HepG2 (cell line): ENCODE data around the gene RGS19. TPM values are rescaled to one million over a fixed set of nuclear protein-coding genes. Genes with fewer than 3 reads are reported as not detected.

Experiments
- DNMT3B ChIP-seq: conservative IDR thresholded peaks from 2 replicates; pipeline ENCODE4 v1.6.1; 2016; ENCODE audit warnings: missing biosample characterization, control low read depth
- JUNB ChIP-seq: sonication (generic); formaldehyde crosslinking; IDR thresholded peaks from 2 replicates; pipeline ENCODE4 v1.8.0; 2022; ENCODE audit warnings: missing genetic modification reagents, mild to moderate bottlenecking, borderline replicate concordance
- JUND ChIP-seq: sonication (generic); formaldehyde crosslinking; IDR thresholded peaks from 2 replicates; pipeline ENCODE4 v1.8.0; 2022; ENCODE audit warnings: mild to moderate bottlenecking, missing genetic modification reagents
- MAFG ChIP-seq: sonication (generic); formaldehyde crosslinking; IDR thresholded peaks from 2 replicates; pipeline ENCODE4 v1.5.1; 2020; ENCODE audit warnings: mild to moderate bottlenecking, missing genetic modification reagents
- MZF1 ChIP-seq: sonication (generic); formaldehyde crosslinking; IDR thresholded peaks from 2 replicates; pipeline ENCODE4 v1.8.1; 2023; ENCODE audit warnings: mild to moderate bottlenecking, missing genetic modification reagents, borderline replicate concordance
- PHB2 ChIP-seq: fragments of 450-650 bp; IDR thresholded peaks from 2 replicates; pipeline ENCODE4 v1.6.1; 2018; ENCODE audit not compliant: partially characterized antibody
- PTBP1 ChIP-seq: fragments of 200-400 bp; formaldehyde crosslinking; IDR thresholded peaks from 2 replicates; pipeline ENCODE4 v1.6.1; 2018; ENCODE audit warnings: low read length, low read depth; ENCODE audit not compliant: poor library complexity, severe bottlenecking
- SNAI1 ChIP-seq: sonication (generic); formaldehyde crosslinking; IDR thresholded peaks from 2 replicates; pipeline ENCODE4 v1.5.0; 2020; ENCODE audit warnings: mild to moderate bottlenecking, missing genetic modification reagents, borderline replicate concordance
- SSRP1 ChIP-seq: IDR thresholded peaks from 2 replicates; pipeline ENCODE4 v1.6.1; 2016; ENCODE audit warnings: control low read depth
- ZFAT ChIP-seq: sonication (generic); formaldehyde crosslinking; conservative IDR thresholded peaks from 2 replicates; pipeline ENCODE4 v1.8.1; 2023; ENCODE audit warnings: missing genetic modification reagents, inconsistent platforms
- ZNF101 ChIP-seq: sonication (generic); formaldehyde crosslinking; IDR thresholded peaks from 2 replicates; pipeline ENCODE4 v1.4.0; 2020; ENCODE audit warnings: mild to moderate bottlenecking, low read depth, missing genetic modification reagents, borderline replicate concordance
- ZNF124 ChIP-seq: sonication (generic); formaldehyde crosslinking; IDR thresholded peaks from 2 replicates; pipeline ENCODE4 v1.4.0; 2020; ENCODE audit warnings: missing genetic modification reagents
- ZNF441 ChIP-seq: sonication (generic); formaldehyde crosslinking; IDR thresholded peaks from 2 replicates; pipeline ENCODE4 v1.7.0; 2021; ENCODE audit warnings: missing genetic modification reagents, borderline replicate concordance
- ZNF792 ChIP-seq: IDR thresholded peaks from 2 replicates; pipeline ENCODE4 v1.6.1; 2016
- ZSCAN20 ChIP-seq: sonication (generic); formaldehyde crosslinking; IDR thresholded peaks from 2 replicates; pipeline ENCODE4 v1.4.0; 2020; ENCODE audit warnings: missing genetic modification reagents, mild to moderate bottlenecking, borderline replicate concordance
- polyA plus RNA-seq, 8 experiments: library from polyadenylated mRNA; depleted of rRNA in 3 of 8; stranded (reverse) in 7 of 8; unstranded in 1 of 8; fragments of >200 nt; fragmentation: Illumina TruSeq in 4 of 8; extraction: Trizol in 4 of 8; gene quantifications; 2 replicates each; pipeline versions ENCODE4 v1.2.1 to v1.2.3, GENCODE V29; 2011 to 2016; ENCODE audit warnings: low read depth in 4 of 8, missing spikeins in 1 of 8, mixed read lengths in 1 of 8; ENCODE audit not compliant: insufficient read depth in 1 of 8
- total RNA-seq, 5 experiments: library from RNA; depleted of rRNA; stranded (reverse); fragments of >200 nt; fragmentation: Illumina TruSeq; extraction: Trizol; gene quantifications; 2 replicates each; pipeline ENCODE4 v1.2.3, GENCODE V29; 2016; ENCODE audit warnings: low read depth in 1 of 5
- TF ChIP-seq, protein P1 (sequence below): sonication (generic); formaldehyde crosslinking; IDR thresholded peaks from 2 replicates; pipeline ENCODE4 v1.9.0; 2022; ENCODE audit warnings: low read depth, missing genetic modification reagents
- TF ChIP-seq, protein P2 (sequence below): sonication (generic); formaldehyde crosslinking; IDR thresholded peaks from 2 replicates; pipeline ENCODE4 v1.4.0; 2020; ENCODE audit warnings: missing genetic modification reagents
- TF ChIP-seq, protein P3 (sequence below): sonication (generic); formaldehyde crosslinking; conservative IDR thresholded peaks from 2 replicates; pipeline ENCODE4 v1.8.0; 2022; ENCODE audit warnings: mild to moderate bottlenecking, moderate library complexity, missing genetic modification reagents
- TF ChIP-seq, protein P4 (sequence below): sonication (generic); formaldehyde crosslinking; IDR thresholded peaks from 2 replicates; pipeline ENCODE4 v1.9.0; 2021; ENCODE audit warnings: missing genetic modification reagents, borderline replicate concordance

The RGS19 gene
- total and polyA plus RNA-seq, 2 of the 13 experiments (the other 11 are each of a cell fraction or from before 2014, with no cell fraction given): 10.7 to 11.9 TPM

DNA sequence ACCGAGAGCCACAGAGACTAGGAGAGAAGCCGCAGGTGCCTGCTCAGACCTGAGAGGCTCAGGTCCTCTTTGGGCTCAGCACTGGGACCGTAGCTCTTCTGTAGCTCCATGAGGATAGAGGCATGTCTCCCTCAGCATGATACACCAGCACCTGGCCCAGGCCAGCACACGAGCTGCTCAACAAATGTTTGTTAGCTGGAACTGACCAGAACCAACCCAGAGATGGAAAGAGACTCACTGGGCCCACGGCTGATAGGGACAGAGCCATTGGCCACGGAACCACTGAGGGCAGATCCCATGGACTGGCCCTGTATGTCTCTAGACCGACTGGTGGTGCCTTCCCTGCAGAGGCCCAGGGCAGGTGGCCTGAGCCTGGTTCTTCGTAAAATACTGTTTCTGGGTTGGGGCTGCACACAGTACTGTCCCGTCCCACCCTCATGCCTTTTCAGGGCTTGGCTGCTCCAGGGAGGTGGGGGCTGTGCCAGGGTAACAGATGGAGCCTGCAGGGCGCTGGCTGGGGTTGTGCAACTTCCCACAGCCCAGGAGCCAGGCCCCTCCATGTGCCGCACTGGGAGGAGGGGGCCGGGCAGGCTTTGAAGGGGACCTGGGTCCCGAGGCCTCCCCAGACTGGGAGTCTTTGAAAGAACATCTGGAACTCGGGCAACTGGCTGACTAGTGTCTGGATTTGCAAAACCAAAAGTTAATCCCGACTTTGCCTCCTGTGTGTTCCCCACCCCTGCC, 38.1 kb downstream of the RGS19 start (continued):
- TF ChIP-seq MAFG (CRISPR knock-in tag): no peak
- 0 out of 2 replicates have a peak, but pooled peaks have one; percentile 37 for TF ChIP-seq ZNF441 (CRISPR knock-in tag)
- no peak for TF ChIP-seq ZNF792
- TF ChIP-seq, protein P1, sequence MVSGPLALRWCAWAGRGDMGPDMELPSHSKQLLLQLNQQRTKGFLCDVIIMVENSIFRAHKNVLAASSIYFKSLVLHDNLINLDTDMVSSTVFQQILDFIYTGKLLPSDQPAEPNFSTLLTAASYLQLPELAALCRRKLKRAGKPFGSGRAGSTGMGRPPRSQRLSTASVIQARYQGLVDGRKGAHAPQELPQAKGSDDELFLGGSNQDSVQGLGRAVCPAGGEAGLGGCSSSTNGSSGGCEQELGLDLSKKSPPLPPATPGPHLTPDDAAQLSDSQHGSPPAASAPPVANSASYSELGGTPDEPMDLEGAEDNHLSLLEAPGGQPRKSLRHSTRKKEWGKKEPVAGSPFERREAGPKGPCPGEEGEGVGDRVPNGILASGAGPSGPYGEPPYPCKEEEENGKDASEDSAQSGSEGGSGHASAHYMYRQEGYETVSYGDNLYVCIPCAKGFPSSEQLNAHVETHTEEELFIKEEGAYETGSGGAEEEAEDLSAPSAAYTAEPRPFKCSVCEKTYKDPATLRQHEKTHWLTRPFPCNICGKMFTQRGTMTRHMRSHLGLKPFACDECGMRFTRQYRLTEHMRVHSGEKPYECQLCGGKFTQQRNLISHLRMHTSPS (CRISPR knock-in tag): peak; percentile 55; the same call in 1 of the 2 replicates
- TF ChIP-seq, protein P2, sequence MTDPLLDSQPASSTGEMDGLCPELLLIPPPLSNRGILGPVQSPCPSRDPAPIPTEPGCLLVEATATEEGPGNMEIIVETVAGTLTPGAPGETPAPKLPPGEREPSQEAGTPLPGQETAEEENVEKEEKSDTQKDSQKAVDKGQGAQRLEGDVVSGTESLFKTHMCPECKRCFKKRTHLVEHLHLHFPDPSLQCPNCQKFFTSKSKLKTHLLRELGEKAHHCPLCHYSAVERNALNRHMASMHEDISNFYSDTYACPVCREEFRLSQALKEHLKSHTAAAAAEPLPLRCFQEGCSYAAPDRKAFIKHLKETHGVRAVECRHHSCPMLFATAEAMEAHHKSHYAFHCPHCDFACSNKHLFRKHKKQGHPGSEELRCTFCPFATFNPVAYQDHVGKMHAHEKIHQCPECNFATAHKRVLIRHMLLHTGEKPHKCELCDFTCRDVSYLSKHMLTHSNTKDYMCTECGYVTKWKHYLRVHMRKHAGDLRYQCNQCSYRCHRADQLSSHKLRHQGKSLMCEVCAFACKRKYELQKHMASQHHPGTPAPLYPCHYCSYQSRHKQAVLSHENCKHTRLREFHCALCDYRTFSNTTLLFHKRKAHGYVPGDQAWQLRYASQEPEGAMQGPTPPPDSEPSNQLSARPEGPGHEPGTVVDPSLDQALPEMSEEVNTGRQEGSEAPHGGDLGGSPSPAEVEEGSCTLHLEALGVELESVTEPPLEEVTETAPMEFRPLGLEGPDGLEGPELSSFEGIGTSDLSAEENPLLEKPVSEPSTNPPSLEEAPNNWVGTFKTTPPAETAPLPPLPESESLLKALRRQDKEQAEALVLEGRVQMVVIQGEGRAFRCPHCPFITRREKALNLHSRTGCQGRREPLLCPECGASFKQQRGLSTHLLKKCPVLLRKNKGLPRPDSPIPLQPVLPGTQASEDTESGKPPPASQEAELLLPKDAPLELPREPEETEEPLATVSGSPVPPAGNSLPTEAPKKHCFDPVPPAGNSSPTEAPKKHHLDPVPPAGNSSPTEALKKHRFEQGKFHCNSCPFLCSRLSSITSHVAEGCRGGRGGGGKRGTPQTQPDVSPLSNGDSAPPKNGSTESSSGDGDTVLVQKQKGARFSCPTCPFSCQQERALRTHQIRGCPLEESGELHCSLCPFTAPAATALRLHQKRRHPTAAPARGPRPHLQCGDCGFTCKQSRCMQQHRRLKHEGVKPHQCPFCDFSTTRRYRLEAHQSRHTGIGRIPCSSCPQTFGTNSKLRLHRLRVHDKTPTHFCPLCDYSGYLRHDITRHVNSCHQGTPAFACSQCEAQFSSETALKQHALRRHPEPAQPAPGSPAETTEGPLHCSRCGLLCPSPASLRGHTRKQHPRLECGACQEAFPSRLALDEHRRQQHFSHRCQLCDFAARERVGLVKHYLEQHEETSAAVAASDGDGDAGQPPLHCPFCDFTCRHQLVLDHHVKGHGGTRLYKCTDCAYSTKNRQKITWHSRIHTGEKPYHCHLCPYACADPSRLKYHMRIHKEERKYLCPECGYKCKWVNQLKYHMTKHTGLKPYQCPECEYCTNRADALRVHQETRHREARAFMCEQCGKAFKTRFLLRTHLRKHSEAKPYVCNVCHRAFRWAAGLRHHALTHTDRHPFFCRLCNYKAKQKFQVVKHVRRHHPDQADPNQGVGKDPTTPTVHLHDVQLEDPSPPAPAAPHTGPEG: peak; percentile 67
- TF ChIP-seq SNAI1: peak; percentile 78; the same call in 1 of the 2 replicates
- TF ChIP-seq ZNF101 (CRISPR knock-in tag): 0 out of 2 replicates have a peak, but pooled peaks have one; percentile 62
- no peak for TF ChIP-seq JUND (CRISPR knock-in tag)
- TF ChIP-seq ZSCAN20 (CRISPR knock-in tag): 0 out of 2 replicates have a peak, but pooled peaks have one; percentile 53
- TF ChIP-seq PTBP1: no peak
- TF ChIP-seq, protein P3, sequence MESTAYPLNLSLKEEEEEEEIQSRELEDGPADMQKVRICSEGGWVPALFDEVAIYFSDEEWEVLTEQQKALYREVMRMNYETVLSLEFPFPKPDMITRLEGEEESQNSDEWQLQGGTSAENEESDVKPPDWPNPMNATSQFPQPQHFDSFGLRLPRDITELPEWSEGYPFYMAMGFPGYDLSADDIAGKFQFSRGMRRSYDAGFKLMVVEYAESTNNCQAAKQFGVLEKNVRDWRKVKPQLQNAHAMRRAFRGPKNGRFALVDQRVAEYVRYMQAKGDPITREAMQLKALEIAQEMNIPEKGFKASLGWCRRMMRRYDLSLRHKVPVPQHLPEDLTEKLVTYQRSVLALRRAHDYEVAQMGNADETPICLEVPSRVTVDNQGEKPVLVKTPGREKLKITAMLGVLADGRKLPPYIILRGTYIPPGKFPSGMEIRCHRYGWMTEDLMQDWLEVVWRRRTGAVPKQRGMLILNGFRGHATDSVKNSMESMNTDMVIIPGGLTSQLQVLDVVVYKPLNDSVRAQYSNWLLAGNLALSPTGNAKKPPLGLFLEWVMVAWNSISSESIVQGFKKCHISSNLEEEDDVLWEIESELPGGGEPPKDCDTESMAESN (CRISPR knock-in tag): peak; percentile 89
- TF ChIP-seq SSRP1 (CRISPR knock-in tag): no peak; the same call in none of the 2 replicates
- TF ChIP-seq MZF1 (CRISPR knock-in tag): 0 out of 2 replicates have a peak, but pooled peaks have one; percentile 64
- TF ChIP-seq PHB2: no peak
- TF ChIP-seq, protein P4, sequence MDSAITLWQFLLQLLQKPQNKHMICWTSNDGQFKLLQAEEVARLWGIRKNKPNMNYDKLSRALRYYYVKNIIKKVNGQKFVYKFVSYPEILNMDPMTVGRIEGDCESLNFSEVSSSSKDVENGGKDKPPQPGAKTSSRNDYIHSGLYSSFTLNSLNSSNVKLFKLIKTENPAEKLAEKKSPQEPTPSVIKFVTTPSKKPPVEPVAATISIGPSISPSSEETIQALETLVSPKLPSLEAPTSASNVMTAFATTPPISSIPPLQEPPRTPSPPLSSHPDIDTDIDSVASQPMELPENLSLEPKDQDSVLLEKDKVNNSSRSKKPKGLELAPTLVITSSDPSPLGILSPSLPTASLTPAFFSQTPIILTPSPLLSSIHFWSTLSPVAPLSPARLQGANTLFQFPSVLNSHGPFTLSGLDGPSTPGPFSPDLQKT: 0 out of 2 replicates have a peak, but pooled peaks have one; percentile 29
- TF ChIP-seq DNMT3B: no peak
- no peak for TF ChIP-seq ZNF124 (CRISPR knock-in tag)
- TF ChIP-seq JUNB (CRISPR knock-in tag): no peak
- TF ChIP-seq ZFAT: no peak
